Esophagus squamous epithelium (tissue), 5 donors: ENCODE measurements around the gene PGGHG. TPM values are rescaled to one million over a fixed set of nuclear protein-coding genes. Genes with fewer than 3 reads are reported as not detected.
"Not testable (repeated sequence)": the region's sequence is repeated elsewhere in the genome, so short reads cannot be mapped to it uniquely, and the experiment has no call there.

Experiments used
- DNase-seq: peaks from one replicate; lab custom pipeline; 2025; lab: John Stamatoyannopoulos, UW
- H3K27ac ChIP-seq, 4 donors: fragments of 200-600 bp; sonication (generic); one replicate each; pipeline ENCODE4 v1.5.1; 2016 to 2019; ENCODE audit warnings: mild to moderate bottlenecking in 1 of 4
- H3K27me3 ChIP-seq, 4 donors: fragments of 200-600 bp; sonication (generic); 1 replicate in 3 of 4; 2 replicates in 1 of 4; pipeline versions ENCODE4 v1.5.1 to v1.6.0; 2017 to 2021; ENCODE audit warnings: antibody characterized with exemption in 1 of 4
- H3K36me3 ChIP-seq, 3 donors: fragments of 200-600 bp; sonication (generic); one replicate each; pipeline ENCODE4 v1.5.1; 2016 to 2019
- H3K4me1 ChIP-seq, 3 donors: fragments of 200-600 bp; sonication (generic); one replicate each; pipeline ENCODE4 v1.5.1; 2017 to 2019
- H3K4me3 ChIP-seq, 4 donors: fragments of 200-600 bp; sonication (generic); 1 replicate in 3 of 4; 2 replicates in 1 of 4; pipeline ENCODE4 v1.5.1; 2016 to 2019; ENCODE audit warnings: mild to moderate bottlenecking in 2 of 4, moderate library complexity in 1 of 4
- H3K9me3 ChIP-seq, 3 donors: fragments of 200-600 bp; sonication (generic); one replicate each; pipeline ENCODE4 v1.5.1; 2016 to 2019
- CTCF ChIP-seq, 6 experiments: fragments of 450-650 bp in 4 of 6; fragments of 200-600 bp in 2 of 6; sonication (generic) in 2 of 6; IDR thresholded peaks; one replicate each; pipeline ENCODE4 v1.5.1; 2016 to 2019; ENCODE audit warnings: antibody characterized with exemption in 6 of 6, mild to moderate bottlenecking in 4 of 6, moderate library complexity in 4 of 6
- POLR2A ChIP-seq, 4 donors: fragments of 450-650 bp; IDR thresholded peaks; one replicate each; pipeline ENCODE4 v1.6.1; 2017; ENCODE audit warnings: antibody characterized with exemption in 4 of 4, mild to moderate bottlenecking in 4 of 4, moderate library complexity in 3 of 4
- WGBS, 2 donors: methylation state at CpG; one replicate each; pipeline ENCODE4 v1.1.5; 2018; 5-methylcytosine and 5-hydroxymethylcytosine counted together
- intact Hi-C: fragments of 100-400 bp; cut with DNase I; formaldehyde crosslinking; loops from one replicate; pipeline ENCODE4 v1.15.0; 2022
- total RNA-seq, 4 donors: library from RNA; depleted of rRNA; stranded (reverse); fragments of >200 nt; gene quantifications; one replicate each; pipeline ENCODE4 v1.1.0, GENCODE V29; 2016
- donor health status: DM: yes; HTN: yes; CAD: no.

Gene PGGHG
- total RNA-seq, 4 donors from 2014 or later, result 5.3 to 15.3 (median 5.9) TPM

GRCh38 chr11:332651-333480 lies 43.9 kb downstream of the PGGHG start:
- Histone ChIP-seq H3K4me3 (no peak overlapping the region), H3K9me3 (no peaks in the 10 kb centered on the region), H3K27me3 (peaks cover 0 to 55% (median 0%) of the 10 kb centered on the region in 4 donors), H3K4me1 (peaks cover 1 to 36% (median 15%) of the 10 kb centered on the region in 3 donors), H3K27ac (no peak overlapping the region), H3K36me3 (no peaks in the 10 kb centered on the region)
- WGBS, 2 donors, result 87 to 91% methylated on average over 8 to 10 of the region's 23 CpGs
- no peak for TF ChIP-seq POLR2A (IDR thresholded peaks at IDR 0.05)
- intact Hi-C loops, result no loop called here
- no peak for DNase-seq

DNA sequence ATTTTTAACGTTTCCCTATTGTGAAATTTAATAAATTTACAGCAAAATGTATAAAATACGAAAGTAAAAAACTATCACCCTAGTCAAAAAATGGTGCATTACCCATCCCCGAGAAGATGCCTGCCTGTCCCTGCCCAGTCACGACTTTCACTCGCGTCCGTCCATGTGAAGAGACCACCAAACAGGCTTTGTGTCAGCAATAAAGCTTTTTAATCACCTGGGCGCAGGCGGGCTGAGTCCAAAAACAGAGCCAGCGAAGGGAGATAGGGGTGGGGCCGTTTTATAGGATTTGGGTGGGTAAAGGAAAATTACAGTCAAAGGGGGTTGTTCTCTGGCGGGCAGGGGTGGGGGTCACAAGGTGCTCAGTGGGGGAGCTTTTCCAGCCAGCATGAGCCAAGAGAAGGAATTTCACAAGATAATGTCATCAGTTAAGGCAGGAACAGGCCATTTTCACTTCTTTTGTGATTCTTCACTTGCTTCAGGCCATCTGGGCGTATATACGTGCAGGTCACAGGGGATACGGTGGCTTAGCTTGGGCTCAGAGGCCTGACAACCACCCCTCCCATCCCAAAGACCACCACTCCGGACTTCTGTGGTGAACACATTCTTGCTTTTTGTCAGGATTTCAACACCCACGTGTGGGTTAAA lies 44.8 kb downstream of the PGGHG start:
- intact Hi-C loops, H3K36me3 ChIP-seq, H3K9me3 ChIP-seq, DNase-seq, H3K4me3 ChIP-seq: not testable (repeated sequence)
- Histone ChIP-seq H3K4me1 (peaks cover 0 to 32% (median 14%) of the 10 kb centered on the region in 3 donors), H3K27me3 (peaks cover 0 to 55% (median 0%) of the 10 kb centered on the region in 4 donors), H3K27ac (peak overlapping the region in 1 of 4 donors; percentile 25)
- WGBS, 2 donors, result 84 to 87% methylated on average over 14 to 17 of the region's 17 CpGs

DNA sequence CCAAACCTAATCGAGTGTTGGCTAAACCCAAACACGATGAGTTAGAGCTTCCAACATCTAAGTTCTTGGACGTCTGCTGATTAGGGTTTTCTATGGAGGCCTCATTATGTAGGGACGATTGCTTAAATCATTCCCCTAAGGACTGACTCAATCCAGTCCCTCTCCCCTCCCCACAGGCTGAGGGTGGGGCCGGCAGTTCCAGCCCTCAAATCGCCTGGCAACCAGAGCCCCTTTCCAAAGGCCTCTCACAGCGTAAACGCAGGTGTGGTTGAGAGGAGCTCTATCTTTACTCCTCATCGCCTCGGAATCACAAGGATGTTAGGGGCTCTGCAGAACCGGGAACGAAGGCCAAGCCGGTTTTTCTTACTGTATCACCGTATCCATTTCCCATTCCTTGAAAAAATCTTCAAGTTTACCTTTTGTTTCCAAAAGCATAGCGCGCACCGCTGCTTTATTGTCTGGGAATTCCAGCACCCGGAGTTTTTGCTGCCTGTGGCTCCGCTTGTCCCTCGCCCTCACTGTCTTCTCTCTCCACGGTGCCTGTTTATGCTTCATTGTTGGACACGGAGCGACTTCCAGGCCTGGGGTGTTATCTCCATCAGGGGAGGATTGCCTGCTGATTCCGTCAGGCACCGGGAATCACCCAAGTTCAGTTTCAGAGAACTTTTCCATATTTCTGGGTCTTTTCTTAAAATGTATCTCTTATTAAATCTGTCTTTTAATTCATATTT lies 45.5 kb downstream of the PGGHG start:
- Histone ChIP-seq H3K4me3 (no peak overlapping the region), H3K36me3 (no peaks in the 10 kb centered on the region), H3K9me3 (no peaks in the 10 kb centered on the region), H3K27me3 (peaks cover 0 to 59% (median 0%) of the 10 kb centered on the region in 4 donors), H3K27ac (peak overlapping the region in 2 of 4 donors; percentile 26 to 80), H3K4me1 (peaks cover 0 to 32% (median 14%) of the 10 kb centered on the region in 3 donors)
- intact Hi-C loops, result no loop called here
- TF ChIP-seq CTCF (IDR thresholded peaks at IDR 0.05) (no peak), POLR2A (IDR thresholded peaks at IDR 0.05) (no peak)
- no peak for DNase-seq
- 77 to 81% methylated on average over 24 to 25 of the region's 25 CpGs for WGBS, 2 donors

- no peak for TF ChIP-seq POLR2A (IDR thresholded peaks at IDR 0.05)
- DNase-seq, result no peak
- H3K27ac ChIP-seq, result peak overlapping the region; percentile 33 to 83 (median 70)
- intact Hi-C loops, result no loop called here
- H3K36me3 ChIP-seq, result no peaks in the 10 kb centered on the region
- peaks cover 0 to 26% (median 14%) of the 10 kb centered on the region in 3 donors for H3K4me1 ChIP-seq
- WGBS, 2 donors, result 49 to 57% methylated on average over 12 to 14 of the region's 15 CpGs
- H3K9me3 ChIP-seq, result no peaks in the 10 kb centered on the region
- no peak overlapping the region for H3K4me3 ChIP-seq
- H3K27me3 ChIP-seq, result peaks cover 0 to 57% (median 0%) of the 10 kb centered on the region in 4 donors
Measured at GRCh38 chr11:335779-336658, 47.1 kb downstream of the PGGHG start.

- Histone ChIP-seq H3K27me3 (peaks cover 0 to 50% (median 0%) of the 10 kb centered on the region in 4 donors), H3K9me3 (no peaks in the 10 kb centered on the region), H3K36me3 (no peaks in the 10 kb centered on the region), H3K27ac (peak overlapping the region in 3 of 4 donors; percentile 59 to 83 (median 80)), H3K4me3 (no peak overlapping the region), H3K4me1 (peaks cover under 1 to 26% (median 14%) of the 10 kb centered on the region in 3 donors)
- intact Hi-C loops, result no loop called here
- DNase-seq, result no peak
- no peak for TF ChIP-seq POLR2A (IDR thresholded peaks at IDR 0.05)
- no peak for TF ChIP-seq CTCF (IDR thresholded peaks at IDR 0.05)
- 75 to 87% methylated on average over 4 of the region's 4 CpGs for WGBS, 2 donors
Measured at GRCh38 chr11:336659-337198, 47.8 kb downstream of the PGGHG start.
